ENCODE data around the gene NSD1.

- no peak for TF ChIP-seq CTCF (conservative IDR thresholded peaks at IDR 0.05)
- TF ChIP-seq EZH2 (IDR thresholded peaks at IDR 0.05; ENCODE audit: low read depth), result no peak
These were observed 93.3 kb downstream of the NSD1 start for GRCh38 chr5:177226860-177227259.
